ENCODE results near the gene SH3BP1.

SH3BP1 gene

DNA sequence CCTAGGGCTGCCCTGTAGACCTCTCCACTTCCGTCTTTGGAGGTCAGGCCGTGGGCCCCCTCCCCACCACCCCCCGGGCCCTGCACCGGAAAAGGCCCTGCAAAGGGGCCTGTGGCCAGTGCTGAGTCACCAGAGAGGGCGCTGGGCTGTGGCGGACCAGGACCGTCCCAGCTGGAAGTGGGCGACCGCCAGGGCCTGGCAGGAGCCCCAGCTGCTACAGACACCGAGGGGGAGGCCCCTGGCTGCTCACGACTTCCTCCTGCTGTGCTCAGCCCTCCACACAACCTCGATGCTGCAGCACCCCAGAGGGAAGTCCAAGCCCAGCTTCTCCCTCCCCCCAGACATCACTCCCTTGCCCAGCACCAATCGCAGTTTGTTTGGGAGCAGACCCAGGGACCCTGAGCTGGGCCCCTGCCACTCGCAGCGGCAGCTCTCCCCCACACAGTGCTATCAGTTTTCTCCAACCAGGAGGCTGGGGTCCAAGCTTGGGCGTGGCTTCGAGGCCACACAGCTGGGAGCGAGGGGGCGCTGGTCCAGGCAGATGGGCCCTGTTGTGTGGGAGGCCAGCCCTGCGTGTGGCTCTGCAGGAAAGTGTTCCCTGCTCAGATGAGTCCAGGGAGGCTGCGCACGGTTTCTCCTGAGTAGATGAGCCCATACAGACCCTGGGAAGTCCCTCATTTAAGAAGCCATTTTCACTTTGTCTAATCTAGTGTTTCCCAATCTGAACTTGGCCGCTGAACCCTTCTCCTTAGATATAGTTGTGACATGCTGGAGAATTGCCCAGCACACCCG is 5.6 kb upstream of the SH3BP1 start:
- peak; percentile 88 for DNase-seq (ENCODE audit: low spot score)
- TF ChIP-seq, protein P1, sequence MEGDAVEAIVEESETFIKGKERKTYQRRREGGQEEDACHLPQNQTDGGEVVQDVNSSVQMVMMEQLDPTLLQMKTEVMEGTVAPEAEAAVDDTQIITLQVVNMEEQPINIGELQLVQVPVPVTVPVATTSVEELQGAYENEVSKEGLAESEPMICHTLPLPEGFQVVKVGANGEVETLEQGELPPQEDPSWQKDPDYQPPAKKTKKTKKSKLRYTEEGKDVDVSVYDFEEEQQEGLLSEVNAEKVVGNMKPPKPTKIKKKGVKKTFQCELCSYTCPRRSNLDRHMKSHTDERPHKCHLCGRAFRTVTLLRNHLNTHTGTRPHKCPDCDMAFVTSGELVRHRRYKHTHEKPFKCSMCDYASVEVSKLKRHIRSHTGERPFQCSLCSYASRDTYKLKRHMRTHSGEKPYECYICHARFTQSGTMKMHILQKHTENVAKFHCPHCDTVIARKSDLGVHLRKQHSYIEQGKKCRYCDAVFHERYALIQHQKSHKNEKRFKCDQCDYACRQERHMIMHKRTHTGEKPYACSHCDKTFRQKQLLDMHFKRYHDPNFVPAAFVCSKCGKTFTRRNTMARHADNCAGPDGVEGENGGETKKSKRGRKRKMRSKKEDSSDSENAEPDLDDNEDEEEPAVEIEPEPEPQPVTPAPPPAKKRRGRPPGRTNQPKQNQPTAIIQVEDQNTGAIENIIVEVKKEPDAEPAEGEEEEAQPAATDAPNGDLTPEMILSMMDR (IDR thresholded peaks at IDR 0.05) = no peak
- Histone ChIP-seq H3K4me3 (peak overlapping the region; percentile 64), H3K27ac (peak overlapping the region; percentile 35 to 90)

DNA sequence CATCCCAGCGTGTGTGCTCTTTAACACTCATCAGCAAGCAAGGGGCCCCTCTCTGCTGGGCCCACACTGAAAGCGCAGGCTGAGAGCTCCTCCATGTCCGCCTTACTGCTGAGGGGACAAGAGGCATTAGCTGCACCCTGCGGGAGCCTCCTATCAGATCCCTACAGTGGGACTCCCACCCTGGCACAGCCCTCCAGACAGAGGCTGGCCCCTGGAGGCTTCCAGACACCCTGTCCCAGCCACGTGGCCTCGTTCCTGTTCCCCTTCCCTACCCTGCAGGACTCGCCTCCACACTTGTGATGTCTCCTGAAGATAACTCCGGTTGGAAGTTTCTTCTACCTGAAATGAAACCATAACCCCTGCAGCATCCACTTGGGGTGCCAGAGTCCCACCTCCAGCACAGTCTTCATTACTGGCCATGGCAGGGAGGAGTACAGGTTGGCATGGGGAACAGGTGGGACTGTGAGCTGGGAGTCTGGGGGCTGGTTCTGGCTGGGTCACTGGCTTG is 5.0 kb upstream of the SH3BP1 start:
- Histone ChIP-seq H3K4me3 (peak overlapping the region; percentile 64), H3K27ac (peak overlapping the region; percentile 35 to 90)
- TF ChIP-seq, protein P1 (IDR thresholded peaks at IDR 0.05) = no peak
- DNase-seq (ENCODE audit: low spot score) = no peak

DNA sequence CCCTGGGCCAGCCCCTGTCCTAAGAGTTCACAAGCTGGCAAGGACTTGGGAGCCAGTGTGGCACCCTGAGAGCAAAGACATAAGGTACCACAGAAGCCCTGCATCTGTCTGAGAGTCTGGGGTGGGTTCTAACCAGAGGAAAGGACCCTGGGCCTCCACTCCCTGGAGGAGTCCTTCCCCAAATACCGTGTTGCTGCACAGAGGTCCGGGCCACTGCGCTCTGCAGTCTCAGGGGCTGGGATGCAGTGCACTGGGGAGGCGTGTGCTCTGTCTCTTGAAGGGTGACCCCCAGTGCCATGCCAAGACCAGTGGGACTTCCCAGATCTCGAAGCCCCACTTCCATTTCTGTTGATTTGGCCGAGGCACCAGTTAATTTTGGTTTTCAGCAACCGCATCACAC is 4.3 kb upstream of the SH3BP1 start:
- no peak overlapping the region for H3K4me3 ChIP-seq
- no peak for DNase-seq (ENCODE audit: low spot score)
- TF ChIP-seq, protein P1 (IDR thresholded peaks at IDR 0.05) = no peak
- peak overlapping the region; percentile 0 to 90 for H3K27ac ChIP-seq

DNA sequence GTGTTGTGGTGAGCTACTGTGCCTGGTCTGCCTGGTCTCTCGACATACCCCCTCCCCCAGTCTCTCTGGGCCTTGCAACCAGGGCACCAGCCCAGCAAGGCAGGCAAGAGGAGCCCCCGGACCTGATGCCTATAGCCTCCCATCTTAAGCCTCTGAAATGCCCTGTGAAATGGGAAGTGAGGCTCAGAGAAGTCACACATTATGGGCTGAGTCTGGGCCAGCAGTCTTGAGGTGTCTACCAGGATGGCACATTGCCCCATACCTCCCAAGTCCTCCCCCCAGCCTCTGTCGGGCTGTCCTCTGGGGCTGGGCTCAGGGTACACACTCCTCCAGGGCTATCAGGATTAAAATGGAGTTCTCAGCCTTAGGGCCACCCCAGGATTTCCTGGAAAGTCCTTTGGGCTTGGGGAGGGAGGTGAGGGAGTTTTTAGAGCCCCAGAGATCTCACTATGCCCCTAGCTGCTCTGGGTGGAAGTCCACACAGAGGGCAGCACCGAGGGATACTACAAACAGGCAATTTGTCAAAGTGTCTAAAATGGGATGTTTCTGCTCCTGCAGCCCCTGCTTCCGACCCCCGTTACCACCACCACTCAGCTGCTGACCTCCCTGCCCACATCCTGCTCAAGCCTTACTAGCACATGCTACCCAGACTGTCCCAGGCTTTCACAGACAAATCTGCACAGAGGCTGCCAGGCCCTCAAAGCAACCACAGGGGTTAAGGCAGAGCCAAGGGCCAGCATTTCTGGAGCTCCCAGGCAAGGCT is 3.1 kb upstream of the SH3BP1 start:
- DNase-seq (ENCODE audit: low spot score) = no peak
- TF ChIP-seq, protein P1 (IDR thresholded peaks at IDR 0.05) = no peak
- Histone ChIP-seq H3K4me3 (no peak overlapping the region), H3K27ac (peak overlapping the region in 1 of 2 donors; percentile 17)

DNA sequence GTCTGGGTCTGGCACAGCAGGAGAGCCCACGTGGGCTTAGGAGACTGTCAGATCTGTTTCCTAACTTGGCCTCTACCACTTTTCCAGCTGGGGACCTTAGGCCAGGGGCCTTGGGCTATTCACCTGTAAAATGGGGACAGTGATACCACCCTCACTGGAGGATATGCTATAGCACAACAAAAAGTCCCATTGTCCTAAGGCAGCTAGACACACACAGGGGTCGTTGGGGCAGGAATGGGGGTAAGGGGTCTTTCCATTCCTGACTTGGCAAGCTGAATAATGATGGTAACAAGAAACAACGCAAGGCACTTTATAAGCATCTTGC is 2.6 kb upstream of the SH3BP1 start:
- TF ChIP-seq, protein P1 (IDR thresholded peaks at IDR 0.05) = no peak
- Histone ChIP-seq H3K27ac (peak overlapping the region in 1 of 2 donors; percentile 17), H3K4me3 (no peak overlapping the region)
- DNase-seq (ENCODE audit: low spot score) = no peak

DNA sequence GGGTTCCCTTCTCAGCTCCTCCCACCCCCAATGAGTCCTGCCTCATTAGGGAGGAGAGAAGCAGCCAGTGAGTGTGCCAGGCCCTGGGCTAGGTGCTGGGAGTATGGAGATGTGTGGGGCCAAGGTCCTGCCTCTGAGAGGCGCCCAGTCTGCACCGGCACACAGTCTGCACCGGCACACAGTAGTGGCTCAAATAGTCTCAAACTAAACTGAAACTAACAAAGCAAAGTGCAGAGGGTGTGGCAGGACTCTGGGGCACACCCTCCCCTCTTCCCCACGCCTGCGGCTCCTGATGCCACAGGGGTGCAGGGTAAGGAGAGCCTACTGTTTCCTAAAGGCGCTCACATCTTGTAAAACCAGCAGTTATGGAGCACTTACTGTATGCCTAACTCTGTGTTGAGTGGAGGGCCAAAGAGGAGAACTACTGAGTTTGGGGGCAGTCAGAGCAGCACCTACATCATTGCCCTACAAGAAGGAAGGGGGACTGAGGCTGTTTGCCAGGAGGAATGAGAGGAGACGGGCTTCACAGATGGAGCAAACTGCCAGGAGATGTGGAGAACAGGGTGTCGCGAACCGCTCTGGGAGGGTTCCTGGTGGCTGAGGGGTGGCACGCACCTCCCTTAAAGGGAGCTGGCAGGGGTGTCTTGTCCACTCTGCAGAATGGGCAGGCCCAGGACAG is 939 bp upstream of the SH3BP1 start:
- TF ChIP-seq, protein P1 (IDR thresholded peaks at IDR 0.05) = no peak
- H3K4me3 ChIP-seq = peak overlapping the region; percentile 79
- peak overlapping the region in 1 of 2 donors; percentile 78 for H3K27ac ChIP-seq
- no peak for DNase-seq (ENCODE audit: low spot score)

Measured in coronary artery (tissue), 2 donors.